ENCODE measurements around the gene DAB2IP.
"Not testable (repeated sequence)": the region's sequence is repeated elsewhere in the genome, so short reads cannot be mapped to it uniquely, and the experiment has no call there.

Gene DAB2IP

DNA sequence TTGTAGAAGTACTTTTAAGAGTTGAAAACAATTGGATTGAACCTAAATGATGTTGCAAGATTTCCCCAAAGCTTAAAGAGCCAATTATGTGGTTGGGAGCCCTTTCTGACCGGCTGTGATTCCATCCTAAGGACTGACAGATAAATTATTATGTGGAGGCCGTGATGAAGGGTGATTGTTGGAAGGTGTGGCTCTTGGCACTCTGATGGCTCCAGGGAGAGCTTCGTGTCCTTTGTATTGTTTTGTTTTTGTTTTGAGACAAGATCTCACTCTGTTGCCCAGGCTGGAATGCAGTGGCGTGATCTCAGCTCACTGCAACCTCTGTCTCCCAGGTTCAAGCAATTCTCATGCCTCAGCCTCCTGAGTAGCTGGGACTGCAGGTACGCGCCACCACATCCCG lies 32.5 kb upstream of the DAB2IP start:
- not testable (repeated sequence) for H2BK15ac ChIP-seq (ENCODE audit: low read depth, poor library complexity, severe bottlenecking); H2AFZ ChIP-seq (ENCODE audit: low read depth, low read length); H4K8ac ChIP-seq (ENCODE audit: low read length); H2AK5ac ChIP-seq (ENCODE audit: low read length, severe bottlenecking); H3K14ac ChIP-seq (ENCODE audit: low read length in 2 of 2); H4K91ac ChIP-seq (ENCODE audit: low read length); H3K18ac ChIP-seq (ENCODE audit: low read depth in 1 of 2, low read length in 2 of 2); H2BK12ac ChIP-seq (ENCODE audit: low read length in 2 of 2); H3K23ac ChIP-seq (ENCODE audit: low read length in 2 of 2); H3K36me3 ChIP-seq (ENCODE audit: control insufficient read depth in 1 of 2, insufficient read depth in 2 of 2, low read depth in 1 of 2, low read length in 2 of 2); H3K4me3 ChIP-seq (ENCODE audit: insufficient read depth in 1 of 2, low read depth in 1 of 2, low read length in 2 of 2); H3K9me3 ChIP-seq (ENCODE audit: control insufficient read depth, low read length); H3K4ac ChIP-seq (ENCODE audit: low read depth in 1 of 2, low read length in 2 of 2); H3K4me2 ChIP-seq (ENCODE audit: low read length, poor library complexity, severe bottlenecking); DNase-seq; H3K9ac ChIP-seq (ENCODE audit: low read length); H2BK120ac ChIP-seq (ENCODE audit: low read depth, low read length); H3K79me1 ChIP-seq (replicated peaks; ENCODE audit: low read length, poor library complexity, severe bottlenecking); H2BK5ac ChIP-seq (ENCODE audit: low read depth, low read length, poor library complexity, severe bottlenecking); H3K27ac ChIP-seq (ENCODE audit: low read length, poor library complexity, severe bottlenecking)
- Histone ChIP-seq H3K4me1 (ENCODE audit: control insufficient read depth, insufficient read depth, low read depth, low read length) (peaks cover 22% of the 10 kb centered on the region), H3K27me3 (ENCODE audit: control insufficient read depth in 1 of 2, insufficient read depth in 1 of 2, low read length in 2 of 2) (peaks cover 2 to 13% of the 10 kb centered on the region in 2 experiments)
- WGBS: 96% methylated on average over 6 of the region's 7 CpGs

- Histone ChIP-seq H4K91ac (ENCODE audit: low read length) (no peak overlapping the region), H2AFZ (ENCODE audit: low read depth, low read length) (no peak overlapping the region), H3K18ac (ENCODE audit: low read depth in 1 of 2, low read length in 2 of 2) (no peak overlapping the region), H3K4me1 (ENCODE audit: control insufficient read depth, insufficient read depth, low read depth, low read length) (peaks cover 25% of the 10 kb centered on the region), H3K27me3 (ENCODE audit: control insufficient read depth in 1 of 2, insufficient read depth in 1 of 2, low read length in 2 of 2) (peaks cover 0 to 13% of the 10 kb centered on the region in 2 experiments), H3K9ac (ENCODE audit: low read length) (no peak overlapping the region), H3K36me3 (ENCODE audit: control insufficient read depth in 1 of 2, insufficient read depth in 2 of 2, low read depth in 1 of 2, low read length in 2 of 2) (no peaks in the 10 kb centered on the region), H2BK5ac (ENCODE audit: low read depth, low read length, poor library complexity, severe bottlenecking) (no peak overlapping the region), H3K27ac (ENCODE audit: low read length, poor library complexity, severe bottlenecking) (peak overlapping the region; percentile 28), H3K79me1 (replicated peaks; ENCODE audit: low read length, poor library complexity, severe bottlenecking) (peaks cover 2% of the 10 kb centered on the region), H2BK12ac (ENCODE audit: low read length in 2 of 2) (no peak overlapping the region), H3K4ac (ENCODE audit: low read depth in 1 of 2, low read length in 2 of 2) (no peak overlapping the region), H3K4me3 (ENCODE audit: insufficient read depth in 1 of 2, low read depth in 1 of 2, low read length in 2 of 2) (no peak overlapping the region), H2BK120ac (ENCODE audit: low read depth, low read length) (no peak overlapping the region), H4K8ac (ENCODE audit: low read length) (no peak overlapping the region), H3K4me2 (ENCODE audit: low read length, poor library complexity, severe bottlenecking) (no peak overlapping the region), H3K14ac (ENCODE audit: low read length in 2 of 2) (no peak overlapping the region), H2AK5ac (ENCODE audit: low read length, severe bottlenecking) (peak overlapping the region; percentile 43), H2BK15ac (ENCODE audit: low read depth, poor library complexity, severe bottlenecking) (no peak overlapping the region), H3K23ac (ENCODE audit: low read length in 2 of 2) (no peak overlapping the region), H3K9me3 (ENCODE audit: control insufficient read depth, low read length) (no peaks in the 10 kb centered on the region)
- DNase-seq: no peak
- 87% methylated on average over 11 of the region's 11 CpGs for WGBS
Measured at GRCh38 chr9:121619545-121620324, 31.7 kb upstream of the DAB2IP start.

- peaks cover 25% of the 10 kb centered on the region for H3K4me1 ChIP-seq (ENCODE audit: control insufficient read depth, insufficient read depth, low read depth, low read length)
- H2BK15ac ChIP-seq (ENCODE audit: low read depth, poor library complexity, severe bottlenecking): no peak overlapping the region
- H3K27me3 ChIP-seq (ENCODE audit: control insufficient read depth in 1 of 2, insufficient read depth in 1 of 2, low read length in 2 of 2): peaks cover 0 to 10% of the 10 kb centered on the region in 2 experiments
- no peak overlapping the region for H3K23ac ChIP-seq (ENCODE audit: low read length in 2 of 2)
- 97% methylated on average over 3 of the region's 3 CpGs for WGBS
- no peak overlapping the region for H2AFZ ChIP-seq (ENCODE audit: low read depth, low read length)
- no peak overlapping the region for H3K18ac ChIP-seq (ENCODE audit: low read depth in 1 of 2, low read length in 2 of 2)
- H3K14ac ChIP-seq (ENCODE audit: low read length in 2 of 2): no peak overlapping the region
- no peak overlapping the region for H3K4me2 ChIP-seq (ENCODE audit: low read length, poor library complexity, severe bottlenecking)
- no peak overlapping the region for H3K4ac ChIP-seq (ENCODE audit: low read depth in 1 of 2, low read length in 2 of 2)
- H3K9me3 ChIP-seq (ENCODE audit: control insufficient read depth, low read length): no peaks in the 10 kb centered on the region
- H2BK5ac ChIP-seq (ENCODE audit: low read depth, low read length, poor library complexity, severe bottlenecking): no peak overlapping the region
- H4K8ac ChIP-seq (ENCODE audit: low read length): no peak overlapping the region
- H4K91ac ChIP-seq (ENCODE audit: low read length): no peak overlapping the region
- H3K4me3 ChIP-seq (ENCODE audit: insufficient read depth in 1 of 2, low read depth in 1 of 2, low read length in 2 of 2): no peak overlapping the region
- no peaks in the 10 kb centered on the region for H3K36me3 ChIP-seq (ENCODE audit: control insufficient read depth in 1 of 2, insufficient read depth in 2 of 2, low read depth in 1 of 2, low read length in 2 of 2)
- no peak overlapping the region for H2BK120ac ChIP-seq (ENCODE audit: low read depth, low read length)
- H2AK5ac ChIP-seq (ENCODE audit: low read length, severe bottlenecking): peak overlapping the region; percentile 27
- no peak overlapping the region for H2BK12ac ChIP-seq (ENCODE audit: low read length in 2 of 2)
- H3K27ac ChIP-seq (ENCODE audit: low read length, poor library complexity, severe bottlenecking): no peak overlapping the region
- no peak overlapping the region for H3K9ac ChIP-seq (ENCODE audit: low read length)
- DNase-seq: no peak
- peaks cover 2% of the 10 kb centered on the region for H3K79me1 ChIP-seq (replicated peaks; ENCODE audit: low read length, poor library complexity, severe bottlenecking)
Measured at GRCh38 chr9:121620325-121620673, 31.1 kb upstream of the DAB2IP start.

- WGBS: 71% methylated on average over 3 of the region's 3 CpGs
Measured at GRCh38 chr9:121620777-121621449, 30.5 kb upstream of the DAB2IP start.

More at GRCh38 chr9:121620777-121621449, 30.5 kb upstream of the DAB2IP start:
- peaks cover 0 to 13% of the 10 kb centered on the region in 2 experiments for H3K27me3 ChIP-seq (ENCODE audit: control insufficient read depth in 1 of 2, insufficient read depth in 1 of 2, low read length in 2 of 2)
- H3K27ac ChIP-seq (ENCODE audit: low read length, poor library complexity, severe bottlenecking): no peak overlapping the region
- no peak overlapping the region for H2BK120ac ChIP-seq (ENCODE audit: low read depth, low read length)
- H2BK15ac ChIP-seq (ENCODE audit: low read depth, poor library complexity, severe bottlenecking): no peak overlapping the region
- H4K8ac ChIP-seq (ENCODE audit: low read length): no peak overlapping the region
- no peak overlapping the region for H3K23ac ChIP-seq (ENCODE audit: low read length in 2 of 2)
- no peak overlapping the region for H3K9ac ChIP-seq (ENCODE audit: low read length)
- no peak overlapping the region for H4K91ac ChIP-seq (ENCODE audit: low read length)
- H3K79me1 ChIP-seq (replicated peaks; ENCODE audit: low read length, poor library complexity, severe bottlenecking): peaks cover 2% of the 10 kb centered on the region
- no peak overlapping the region for H2BK5ac ChIP-seq (ENCODE audit: low read depth, low read length, poor library complexity, severe bottlenecking)
- H2AFZ ChIP-seq (ENCODE audit: low read depth, low read length): no peak overlapping the region
- DNase-seq: peak; percentile 35
- no peaks in the 10 kb centered on the region for H3K36me3 ChIP-seq (ENCODE audit: control insufficient read depth in 1 of 2, insufficient read depth in 2 of 2, low read depth in 1 of 2, low read length in 2 of 2)
- H3K9me3 ChIP-seq (ENCODE audit: control insufficient read depth, low read length): no peaks in the 10 kb centered on the region
- peak overlapping the region; percentile 27 for H2AK5ac ChIP-seq (ENCODE audit: low read length, severe bottlenecking)
- peaks cover 31% of the 10 kb centered on the region for H3K4me1 ChIP-seq (ENCODE audit: control insufficient read depth, insufficient read depth, low read depth, low read length)
- H3K4me3 ChIP-seq (ENCODE audit: insufficient read depth in 1 of 2, low read depth in 1 of 2, low read length in 2 of 2): no peak overlapping the region
- no peak overlapping the region for H3K14ac ChIP-seq (ENCODE audit: low read length in 2 of 2)
- H3K18ac ChIP-seq (ENCODE audit: low read depth in 1 of 2, low read length in 2 of 2): no peak overlapping the region
- H3K4ac ChIP-seq (ENCODE audit: low read depth in 1 of 2, low read length in 2 of 2): no peak overlapping the region
- H3K4me2 ChIP-seq (ENCODE audit: low read length, poor library complexity, severe bottlenecking): no peak overlapping the region
- H2BK12ac ChIP-seq (ENCODE audit: low read length in 2 of 2): no peak overlapping the region
